Measurements from ENCODE around the gene MECR.
"Not testable (repeated sequence)": the region's sequence is repeated elsewhere in the genome, so short reads cannot be mapped to it uniquely, and the experiment has no call there.

Gene MECR

DNA sequence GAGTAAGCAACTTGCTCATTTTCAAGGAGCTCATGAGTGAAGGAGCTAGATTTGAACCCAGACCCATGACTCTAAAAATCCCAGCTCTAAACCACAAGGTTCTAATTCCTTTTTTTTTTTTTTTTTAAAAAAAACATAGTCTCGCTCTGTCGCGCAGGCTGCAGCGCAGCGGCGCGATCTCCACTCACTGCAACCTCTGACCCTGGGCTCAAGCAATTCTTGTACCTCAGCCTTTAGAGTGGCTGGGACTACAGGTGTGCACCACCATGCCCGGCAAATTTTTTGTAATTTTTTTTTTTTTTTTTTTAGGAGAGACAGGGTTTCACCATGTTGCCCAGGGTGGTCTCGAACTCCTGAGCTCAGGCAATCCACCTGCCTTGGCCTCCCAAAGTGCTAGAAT lies 62.8 kb downstream of the MECR start:
- no peak for DNase-seq (ENCODE audit: low read depth)

DNA sequence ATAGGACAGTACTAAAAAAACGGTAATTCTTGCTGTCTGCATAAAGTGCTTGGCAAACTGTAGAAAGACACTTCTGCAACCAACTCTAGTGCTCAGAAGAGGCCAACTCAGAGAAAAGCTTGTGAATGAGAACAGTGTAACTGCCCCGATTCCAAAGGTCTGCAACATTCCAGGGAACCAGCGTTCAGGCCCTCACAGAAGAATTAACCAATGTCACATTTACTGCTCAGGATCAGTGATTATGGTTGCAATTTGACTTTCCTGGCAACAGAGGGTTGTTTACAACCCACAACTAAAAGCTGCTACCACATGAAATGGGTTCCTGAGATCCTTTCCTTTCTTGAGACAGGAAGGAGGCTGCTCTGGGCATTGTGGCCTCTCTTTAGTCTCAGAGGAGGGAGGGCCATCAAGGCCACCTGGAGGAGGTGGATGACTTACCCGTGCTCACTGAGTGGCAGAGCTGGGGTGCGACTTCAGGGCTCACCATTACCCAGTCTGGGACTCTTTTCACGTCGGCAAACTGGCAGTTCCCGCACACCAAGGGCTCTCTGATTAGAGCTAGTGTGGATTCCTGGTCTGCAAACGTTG lies 64.3 kb downstream of the MECR start:
- no peak for DNase-seq (ENCODE audit: low read depth)

DNA sequence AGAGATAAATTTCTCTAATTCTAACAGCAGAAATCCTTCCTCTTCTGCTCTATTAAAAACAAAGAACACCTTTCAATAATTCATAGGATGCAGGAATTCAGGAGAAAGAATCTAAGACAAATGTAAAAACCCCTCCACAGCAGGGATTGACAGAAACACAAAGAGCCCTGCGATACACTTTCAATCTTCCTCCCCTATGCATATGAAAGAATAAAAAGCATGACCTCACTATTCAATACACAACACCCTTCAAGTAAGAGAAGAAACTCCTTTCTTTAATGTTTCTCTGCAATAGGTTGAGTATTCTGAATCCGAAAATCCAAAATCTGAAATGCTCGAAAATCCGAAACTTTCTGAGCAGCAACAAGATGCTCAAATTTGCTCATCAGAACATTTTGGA lies 66.1 kb downstream of the MECR start:
- no peak for DNase-seq (ENCODE audit: low read depth)

DNA sequence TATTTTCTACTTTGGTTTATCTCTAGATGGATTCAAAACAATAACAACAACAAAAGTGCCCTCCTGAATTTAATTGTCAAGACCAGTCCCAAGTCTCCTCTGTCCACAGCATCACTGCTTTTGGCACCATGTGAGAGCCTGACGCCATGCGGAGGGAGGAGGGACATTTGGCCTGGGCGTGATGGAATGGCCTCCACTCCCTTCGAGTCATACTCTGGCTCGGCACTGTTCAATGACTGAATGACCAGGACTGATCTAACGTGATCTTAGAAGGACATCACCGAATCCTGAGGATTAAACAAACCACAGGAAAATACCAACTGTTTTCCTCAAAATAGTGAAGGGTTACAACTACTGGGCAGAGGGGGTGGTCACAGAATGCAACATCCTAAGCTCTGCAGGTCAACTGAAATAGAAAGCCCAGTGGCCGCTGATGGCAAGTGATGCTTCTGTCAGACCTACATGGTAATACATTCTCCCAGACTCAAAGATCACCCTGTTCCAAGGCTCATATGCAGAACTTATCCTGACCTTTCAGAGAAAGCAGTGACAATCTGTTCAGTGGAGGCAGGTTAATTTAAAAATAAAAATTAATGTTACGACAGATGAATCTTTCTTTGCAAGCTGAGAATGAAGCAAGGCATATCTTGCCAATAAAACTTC lies 68.1 kb downstream of the MECR start:
- DNase-seq (ENCODE audit: low read depth), result no peak

DNA sequence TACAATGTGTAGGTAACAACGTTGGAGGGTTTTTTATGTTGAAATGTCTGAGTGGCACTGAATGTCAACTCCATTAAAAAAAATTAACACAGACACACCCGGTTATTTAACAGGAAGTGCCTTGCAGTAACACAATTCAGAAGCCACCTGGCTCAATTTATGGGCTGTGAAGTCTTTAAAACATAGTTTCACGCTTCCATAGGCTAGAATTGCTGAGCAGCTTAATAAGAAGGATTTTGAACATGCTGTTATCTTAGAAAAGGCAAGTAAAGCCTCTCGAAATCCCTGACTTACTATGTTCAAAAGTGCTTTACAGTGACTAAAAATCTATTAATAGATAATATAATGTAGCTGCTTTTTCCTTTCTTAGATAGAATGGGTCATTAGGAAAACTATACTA lies 68.7 kb downstream of the MECR start:
- DNase-seq (ENCODE audit: low read depth), result no peak

DNA sequence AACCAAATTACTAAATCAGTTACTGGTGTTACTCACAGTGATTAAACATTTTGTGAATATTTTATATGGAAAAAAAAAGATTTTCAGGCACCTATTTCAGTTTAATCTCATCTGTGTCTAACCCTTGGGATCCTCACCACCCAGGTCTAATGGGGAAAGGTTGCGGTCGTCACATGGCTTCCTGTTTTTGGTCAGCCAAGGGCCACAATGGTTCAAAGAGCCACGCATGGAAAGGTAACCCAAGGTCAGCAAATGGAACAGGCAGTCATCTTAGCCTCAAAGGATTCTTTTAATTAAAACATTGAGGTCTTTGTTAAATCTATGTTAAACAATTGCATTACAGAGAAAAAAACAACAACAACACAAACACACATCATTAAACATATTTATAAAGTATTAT lies 71.0 kb downstream of the MECR start:
- no peak for DNase-seq (ENCODE audit: low read depth)

DNA sequence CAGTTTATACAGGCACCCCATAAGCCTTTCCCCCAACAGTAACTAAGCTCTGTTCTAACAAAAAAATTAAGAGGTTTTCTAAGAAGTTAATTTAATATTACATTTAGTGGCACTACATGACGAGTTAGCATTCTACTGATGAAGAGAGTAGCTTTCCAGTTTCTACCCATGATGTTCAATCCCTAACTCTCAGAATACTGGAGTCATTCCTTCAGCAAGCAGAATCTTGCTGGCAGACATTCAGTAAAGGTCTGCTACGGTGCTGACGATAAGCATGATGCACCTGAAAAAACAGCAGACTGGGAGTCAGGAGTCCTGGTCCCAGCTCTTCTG lies 73.5 kb downstream of the MECR start:
- DNase-seq (ENCODE audit: low read depth), result no peak

DNA sequence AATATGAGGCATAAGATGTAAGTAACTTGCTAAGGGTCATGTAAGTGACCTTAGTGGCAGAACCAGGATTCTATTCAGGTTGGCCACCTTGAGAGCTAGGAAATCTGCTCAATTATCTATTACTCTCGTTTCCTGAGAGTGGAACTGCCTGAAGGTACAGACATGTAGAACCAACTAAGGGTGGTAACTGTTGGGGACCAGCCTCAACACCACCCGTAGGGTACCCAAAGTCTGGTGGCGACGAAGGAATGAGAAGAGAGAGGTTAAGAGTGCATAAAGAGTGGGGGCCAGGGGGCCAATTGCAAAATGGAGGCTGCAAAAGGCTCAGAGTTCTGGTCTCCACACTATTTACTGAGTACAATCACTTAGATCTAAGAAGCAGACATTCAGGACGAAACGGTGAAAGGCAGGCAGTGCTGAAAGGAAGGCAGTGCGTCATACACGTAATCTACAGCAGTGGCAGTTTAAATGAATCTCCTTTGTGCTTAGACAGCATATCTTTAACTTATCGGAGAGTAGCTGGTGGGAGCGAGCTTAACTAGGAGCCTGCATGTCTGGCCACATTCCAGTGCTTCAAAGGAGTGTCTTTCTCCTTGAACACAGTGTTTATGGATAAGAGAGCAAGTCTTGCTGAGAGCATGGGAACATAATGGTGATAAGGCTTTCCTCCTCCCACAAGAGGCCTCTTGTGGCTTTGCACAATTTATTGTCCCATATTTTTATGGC lies 74.0 kb downstream of the MECR start:
- no peak for DNase-seq (ENCODE audit: low read depth)

DNA sequence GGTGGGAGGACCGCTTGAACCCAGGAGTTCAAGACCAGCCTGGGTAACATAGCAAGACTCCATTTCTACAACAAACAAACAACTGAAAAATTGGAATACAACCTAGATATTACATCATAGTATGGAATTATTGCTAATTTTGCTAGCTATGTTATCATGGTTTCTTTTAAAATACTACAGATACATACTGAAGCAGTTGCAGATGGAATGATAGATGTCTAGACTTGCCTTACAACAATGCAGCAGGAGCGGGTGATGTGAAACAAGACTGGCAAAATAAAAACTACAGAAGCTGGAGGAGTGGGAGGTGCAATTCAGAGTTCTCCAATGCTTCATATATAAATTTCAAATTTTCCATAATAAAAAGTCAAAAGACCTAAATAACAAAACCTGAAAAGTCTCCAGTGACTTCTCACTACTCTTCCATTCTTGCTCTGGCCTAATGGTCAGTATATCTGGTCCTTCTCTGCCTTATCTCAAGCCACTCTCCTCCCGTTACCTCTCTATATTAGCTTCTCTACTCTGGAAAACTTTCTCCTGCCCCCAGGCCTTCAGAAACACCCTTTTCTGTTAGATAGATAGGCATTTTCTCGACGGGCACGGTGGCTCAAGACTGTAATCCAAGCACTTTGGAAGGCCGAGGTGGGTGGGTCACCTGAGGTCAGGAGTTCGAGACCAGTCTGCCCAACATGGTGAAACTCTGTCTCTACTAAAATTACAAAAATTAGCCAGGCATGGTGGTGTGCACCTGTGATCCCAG lies 78.5 kb downstream of the MECR start:
- DNase-seq (ENCODE audit: low read depth), result no peak

DNA sequence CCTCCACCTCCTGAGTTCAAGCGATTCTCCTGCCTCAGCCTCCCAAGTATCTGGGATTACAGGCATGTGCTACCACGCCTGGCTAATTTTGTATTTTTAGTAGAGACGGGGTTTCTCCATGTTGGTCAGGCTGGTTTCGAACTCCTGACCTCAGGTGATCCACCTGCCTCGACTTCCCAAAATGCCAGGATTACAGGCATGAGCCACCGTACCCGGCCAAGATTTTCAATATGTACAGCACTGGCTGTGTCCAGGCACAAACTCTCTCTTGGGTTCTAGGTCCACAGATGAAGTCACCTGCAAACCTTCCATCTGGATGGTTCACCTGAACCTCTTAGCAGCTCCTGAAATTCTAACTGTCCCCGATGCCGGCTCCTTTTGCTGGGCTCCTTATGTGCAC lies 80.4 kb downstream of the MECR start:
- not testable (repeated sequence) for DNase-seq (ENCODE audit: low read depth)

DNA sequence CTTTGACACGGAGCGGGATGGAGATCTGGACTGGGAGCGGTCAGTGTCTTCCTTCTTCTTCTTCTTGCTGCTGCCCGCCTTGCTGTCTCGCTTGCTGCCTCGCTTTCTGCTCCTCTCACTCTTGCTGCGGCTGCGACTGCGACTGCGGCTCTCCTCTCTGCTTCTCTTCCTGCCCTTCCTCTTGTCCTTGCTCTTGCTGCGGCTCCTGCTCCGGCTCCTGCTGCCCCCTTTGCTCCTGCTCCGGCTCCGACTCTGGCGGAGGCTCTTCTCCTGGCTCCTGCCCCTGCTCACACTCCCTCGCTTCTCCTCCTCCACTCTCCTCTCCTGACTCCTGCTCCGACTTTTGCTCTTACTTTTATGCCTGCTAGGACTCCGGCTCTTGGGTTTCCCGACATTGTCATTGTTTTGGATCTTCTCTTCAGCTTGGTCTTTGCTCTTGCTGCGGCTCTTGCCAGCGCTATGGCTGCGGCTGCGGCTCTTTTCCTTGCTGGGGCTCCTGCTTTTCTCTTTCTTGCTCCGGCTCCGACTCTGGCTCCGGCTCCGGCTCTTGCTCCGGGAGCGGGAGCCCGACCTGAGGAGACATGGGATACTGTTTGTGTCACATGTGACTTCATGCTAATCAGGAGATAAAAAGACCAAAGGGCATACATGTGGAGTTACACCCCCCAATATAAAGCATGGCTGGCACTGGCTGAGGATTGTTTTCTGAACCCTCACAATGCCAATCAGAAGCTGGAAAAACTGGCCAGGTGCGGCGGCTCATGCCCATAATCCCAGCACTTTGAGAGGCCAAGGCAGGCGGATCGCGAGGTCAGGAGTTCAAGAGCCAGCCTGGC lies 81.9 kb downstream of the MECR start:
- no peak for DNase-seq (ENCODE audit: low read depth)

DNA sequence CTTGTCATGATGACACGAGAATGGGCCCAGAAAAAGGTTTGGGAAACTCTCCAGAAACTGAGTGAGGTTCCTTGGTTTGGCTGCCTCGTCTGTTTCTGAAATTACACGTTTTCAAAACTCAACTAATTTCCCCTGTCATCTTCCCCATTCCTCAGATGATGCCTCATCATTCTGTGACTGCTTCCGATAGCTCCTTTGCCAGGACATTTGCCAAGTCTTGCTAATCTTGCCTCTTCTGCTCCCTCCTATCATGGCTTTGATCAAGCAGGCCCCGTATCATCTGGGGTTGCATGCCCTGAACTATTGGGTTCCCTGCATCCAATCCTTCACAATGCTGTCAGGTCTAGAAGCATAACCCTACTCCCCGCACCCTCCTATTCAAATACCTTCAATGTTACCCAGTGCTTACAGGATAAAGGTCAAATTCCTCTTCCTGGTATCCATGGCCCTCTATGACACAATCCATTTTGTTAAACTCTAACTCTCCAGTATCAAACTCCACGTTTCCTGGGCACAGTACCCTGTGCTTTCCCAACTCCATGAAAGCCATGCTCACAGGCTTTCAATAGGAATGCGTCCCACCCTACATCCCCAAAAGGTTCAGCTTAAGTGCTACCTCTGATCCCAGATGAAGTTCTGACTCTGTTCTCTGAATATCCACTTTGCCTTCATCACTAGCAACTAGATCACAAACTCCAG lies 84.8 kb downstream of the MECR start:
- no peak for DNase-seq (ENCODE audit: low read depth)

DNA sequence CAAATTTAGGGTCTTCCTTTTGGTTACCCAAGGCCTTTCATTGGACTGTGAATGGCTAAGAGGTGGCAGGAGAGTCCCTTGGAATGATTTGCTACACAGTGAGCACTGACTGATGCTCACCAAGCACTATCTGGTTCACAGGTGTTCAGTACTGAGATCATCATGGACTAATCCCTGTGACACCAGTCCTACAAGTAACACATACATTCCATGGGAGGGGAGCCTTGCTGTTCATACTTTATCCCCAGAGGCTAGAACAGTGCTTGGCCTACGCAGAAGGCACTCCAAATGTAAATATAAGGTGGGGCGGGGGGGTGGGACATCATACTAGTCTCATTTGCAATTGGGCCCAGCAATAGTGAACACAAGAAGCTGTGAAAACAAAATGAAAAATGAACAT lies 86.6 kb downstream of the MECR start:
- DNase-seq (ENCODE audit: low read depth), result no peak

DNA sequence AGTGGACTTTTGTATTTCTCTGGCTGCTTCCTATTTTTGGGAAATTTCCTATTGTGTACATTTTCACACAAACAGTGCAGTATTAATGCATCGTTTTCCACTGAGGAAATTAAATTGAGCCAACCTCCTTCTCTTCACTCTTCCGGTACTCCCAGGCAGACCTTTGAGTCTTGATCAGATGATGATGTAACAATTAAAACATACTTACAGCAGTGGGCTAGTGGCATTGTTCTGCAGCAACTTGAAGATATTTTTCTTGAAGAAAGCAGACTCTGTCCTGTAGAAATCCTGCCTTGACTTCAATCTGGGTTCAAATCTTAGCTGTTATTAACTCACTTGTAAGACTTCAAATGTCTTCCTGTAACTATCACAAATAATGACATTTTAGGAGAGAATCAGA lies 88.0 kb downstream of the MECR start:
- DNase-seq (ENCODE audit: low read depth), result no peak

All from stimulated activated CD8-positive, alpha-beta memory T cell treated with anti-CD3 and anti-CD28 coated beads, Interleukin-15, amount 100 ng/mL, for 1 hour (primary cell).